Right renal pelvis (tissue), 4 donors: Measurements from ENCODE around the gene PACS2. TPM values are rescaled to one million over a fixed set of nuclear protein-coding genes. Genes with fewer than 3 reads are reported as not detected.
"Not testable (repeated sequence)": the region's sequence is repeated elsewhere in the genome, so short reads cannot be mapped to it uniquely, and the experiment has no call there.

Experiments
- DNase-seq, 4 donors: peaks; one replicate each; pipeline ENCODE4 v3.0.0-alpha.2; 2013; ENCODE audit warnings: low read depth in 4 of 4, low spot score in 3 of 4, missing footprints in 1 of 4
- polyA plus RNA-seq, 4 donors: library from polyadenylated mRNA; unstranded; fragments of 120-200 nt; gene quantifications; one replicate each; pipeline ENCODE4 v1.2.1, GENCODE V29; 2013; ENCODE audit not compliant: insufficient read length in 4 of 4

Gene PACS2
- polyA plus RNA-seq, 4 donors = 59.3 to 72.4 (median 62.6) TPM

- DNase-seq = no peak
These were observed 33.8 kb downstream of the PACS2 start for GRCh38 chr14:105348169-105348944.

- no peak for DNase-seq
These were observed 34.6 kb downstream of the PACS2 start for GRCh38 chr14:105348945-105349699.

DNA sequence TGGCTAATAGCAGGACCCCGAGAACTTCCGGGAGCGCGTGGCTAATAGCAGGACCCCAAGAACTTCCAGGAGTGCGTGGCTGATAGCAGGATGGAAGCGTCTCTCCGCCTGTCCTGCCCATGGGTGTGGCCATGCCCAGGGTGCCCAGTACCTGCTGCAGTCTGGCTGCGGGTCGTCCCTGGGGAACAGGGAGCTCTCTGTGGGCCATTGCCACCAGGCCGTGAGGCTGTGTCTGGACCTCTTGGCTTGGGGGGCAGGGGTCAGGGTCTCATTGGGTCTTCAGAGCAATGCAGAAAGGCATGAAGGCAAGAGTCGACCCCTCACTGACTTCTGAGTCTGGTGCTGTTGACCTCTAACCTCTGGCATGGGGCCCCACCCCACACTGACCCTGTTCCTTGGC is 35.4 kb downstream of the PACS2 start:
- DNase-seq = no peak

DNA sequence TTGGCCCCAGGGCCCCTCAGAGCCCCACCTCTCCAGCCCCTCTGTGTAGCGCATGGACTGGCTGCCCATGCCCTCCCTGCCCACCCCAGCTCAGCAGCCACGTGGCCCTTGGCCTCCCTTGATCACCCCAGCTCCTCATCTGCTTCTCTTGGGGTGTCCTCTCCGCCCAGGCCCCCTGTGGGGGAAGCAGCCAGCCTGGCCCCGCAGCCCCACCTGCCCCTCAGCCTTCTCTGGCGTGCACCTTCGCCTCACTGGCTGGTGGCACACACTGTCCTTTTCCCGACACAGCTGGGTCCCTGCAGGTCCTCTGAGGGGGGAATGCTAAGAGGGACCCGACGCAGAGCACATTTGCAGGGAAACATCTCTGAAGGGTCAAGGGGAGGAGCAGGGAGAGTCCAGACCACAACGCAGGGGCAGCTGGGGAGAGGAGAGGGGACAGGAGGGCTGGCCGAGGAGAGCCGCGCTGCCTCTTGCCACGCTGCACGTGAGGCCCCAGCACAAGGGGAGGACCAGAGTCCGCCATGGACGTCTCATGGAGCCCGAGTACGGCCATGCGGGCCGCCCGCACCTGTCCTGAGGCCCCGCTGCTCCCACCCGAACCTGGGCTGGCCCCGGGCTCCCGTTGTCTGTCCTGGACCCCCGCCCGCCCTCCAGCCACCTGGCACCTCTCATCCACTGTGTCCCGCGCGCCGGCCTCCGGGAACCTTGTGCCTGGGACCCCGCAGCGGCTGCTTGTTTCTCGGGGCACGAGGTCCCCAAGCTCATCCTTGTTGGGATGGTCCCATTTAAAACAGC is 36.1 kb downstream of the PACS2 start:
- no peak for DNase-seq

DNA sequence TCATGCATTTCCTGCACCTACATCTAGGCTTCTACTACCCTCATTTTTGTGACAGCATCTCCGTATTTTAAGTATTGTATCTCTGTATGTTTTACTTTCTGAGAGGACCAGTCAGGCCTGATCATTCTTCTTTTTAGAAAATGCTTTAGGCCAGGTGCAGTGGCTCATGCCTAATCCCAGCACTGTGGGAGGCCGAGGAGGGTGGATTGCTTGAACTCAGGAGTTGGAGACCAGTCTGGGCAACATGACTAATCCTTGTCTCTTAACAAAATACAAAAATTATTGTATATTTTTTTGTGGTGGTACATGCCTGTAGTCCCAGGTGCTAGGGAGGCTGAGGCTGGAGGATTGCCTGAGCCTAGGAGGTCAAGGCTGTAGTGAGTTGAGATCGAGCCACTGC is 36.9 kb downstream of the PACS2 start:
- DNase-seq = no peak

DNA sequence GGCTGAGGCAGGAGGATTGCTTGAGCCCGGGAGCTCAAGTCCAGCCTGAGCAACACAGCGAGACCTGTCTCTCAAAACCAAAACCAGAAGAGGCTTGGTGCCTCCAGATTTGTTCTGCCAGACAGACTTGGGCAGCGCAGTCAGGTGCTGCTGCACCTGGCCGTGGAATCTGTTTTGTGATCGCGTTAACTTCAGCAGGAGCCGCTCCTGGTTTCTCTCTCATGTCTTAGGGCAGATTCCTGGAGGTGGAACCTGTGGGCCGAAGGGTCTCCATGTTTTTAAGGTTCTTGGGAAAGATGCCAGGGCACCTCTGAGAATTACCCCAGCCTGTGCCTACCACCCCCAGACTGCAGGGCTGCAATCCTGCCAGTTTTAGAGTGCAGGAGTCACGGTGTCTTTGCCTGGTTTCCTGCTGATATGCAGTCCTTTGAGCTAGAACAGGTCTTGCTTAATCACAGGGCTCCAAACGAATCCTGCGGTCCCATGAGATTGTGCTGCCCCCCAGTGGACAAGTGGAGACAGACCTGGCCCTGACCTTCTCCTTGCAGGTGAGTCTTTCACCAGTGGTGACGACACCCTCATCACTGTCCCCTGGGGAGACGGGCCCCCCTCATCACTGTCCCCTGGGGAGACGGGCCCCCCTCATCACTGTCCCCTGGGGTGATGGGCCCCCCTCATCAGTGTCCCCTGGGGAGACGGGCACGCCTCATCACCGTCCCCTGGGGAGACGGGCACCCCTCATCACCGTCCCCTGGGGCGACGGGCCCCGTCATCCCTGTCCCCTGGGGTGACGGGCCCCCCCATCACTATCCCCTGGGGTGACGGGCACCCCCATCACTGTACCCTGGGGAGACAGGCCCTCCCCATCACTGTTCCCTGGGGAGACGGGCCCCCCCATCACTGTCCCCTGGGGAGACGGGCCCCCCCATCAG is 37.6 kb downstream of the PACS2 start:
- peak; percentile 57 to 78 (median 71) for DNase-seq

DNA sequence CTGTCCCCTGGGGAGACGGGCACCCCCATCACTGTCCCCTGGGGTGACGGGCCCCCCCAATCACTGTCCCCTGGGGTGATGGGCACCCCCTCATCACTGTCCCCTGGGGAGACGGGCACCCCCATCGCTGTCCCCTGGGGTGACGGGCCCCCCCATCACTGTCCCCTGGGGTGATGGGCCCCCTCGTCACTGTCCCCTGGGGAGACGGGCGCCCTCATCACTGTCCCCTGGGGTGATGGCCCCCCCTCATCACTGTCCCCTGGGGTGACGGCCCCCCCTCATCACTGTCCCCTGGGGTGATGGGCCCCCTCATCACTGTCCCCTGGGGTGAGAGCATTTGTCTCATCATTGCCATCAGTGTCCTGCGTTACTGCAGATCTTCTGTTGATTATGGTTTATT is 38.6 kb downstream of the PACS2 start:
- DNase-seq = no peak

- DNase-seq = no peak
These were observed 40.0 kb downstream of the PACS2 start for GRCh38 chr14:105354541-105354940.

GRCh38 chr14:105355049-105355575 is 40.6 kb downstream of the PACS2 start:
- DNase-seq = no peak

- DNase-seq = no peak
These were observed 41.5 kb downstream of the PACS2 start for GRCh38 chr14:105355850-105356604.

- no peak for DNase-seq
These were observed 42.4 kb downstream of the PACS2 start for GRCh38 chr14:105356927-105357326.

DNA sequence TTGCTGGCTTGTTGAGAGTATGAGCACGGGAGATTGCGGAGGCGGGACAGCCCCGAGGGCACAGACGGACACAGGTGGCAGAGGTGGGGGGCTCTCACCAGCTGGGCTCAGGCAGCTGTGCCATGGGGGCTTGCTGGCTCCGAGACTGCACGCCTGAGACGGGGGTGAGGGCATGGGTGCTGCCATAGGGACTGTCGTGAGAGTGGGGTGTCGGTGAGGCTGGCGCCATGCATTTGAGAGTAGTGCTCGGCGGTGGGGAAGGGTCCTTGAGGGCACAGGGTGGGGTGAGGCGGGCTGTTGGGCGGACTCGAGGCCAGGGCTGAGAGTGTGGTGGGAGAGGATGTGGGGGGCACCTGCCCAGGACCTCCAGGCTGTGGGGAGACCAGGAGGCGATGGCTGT is 43.1 kb downstream of the PACS2 start:
- no peak for DNase-seq

GRCh38 chr14:105358140-105358846 is 43.7 kb downstream of the PACS2 start:
- no peak for DNase-seq

GRCh38 chr14:105358943-105359342 is 44.4 kb downstream of the PACS2 start:
- no peak for DNase-seq

- not testable (repeated sequence) for DNase-seq
These were observed 46.9 kb downstream of the PACS2 start for GRCh38 chr14:105361412-105361811.

DNA sequence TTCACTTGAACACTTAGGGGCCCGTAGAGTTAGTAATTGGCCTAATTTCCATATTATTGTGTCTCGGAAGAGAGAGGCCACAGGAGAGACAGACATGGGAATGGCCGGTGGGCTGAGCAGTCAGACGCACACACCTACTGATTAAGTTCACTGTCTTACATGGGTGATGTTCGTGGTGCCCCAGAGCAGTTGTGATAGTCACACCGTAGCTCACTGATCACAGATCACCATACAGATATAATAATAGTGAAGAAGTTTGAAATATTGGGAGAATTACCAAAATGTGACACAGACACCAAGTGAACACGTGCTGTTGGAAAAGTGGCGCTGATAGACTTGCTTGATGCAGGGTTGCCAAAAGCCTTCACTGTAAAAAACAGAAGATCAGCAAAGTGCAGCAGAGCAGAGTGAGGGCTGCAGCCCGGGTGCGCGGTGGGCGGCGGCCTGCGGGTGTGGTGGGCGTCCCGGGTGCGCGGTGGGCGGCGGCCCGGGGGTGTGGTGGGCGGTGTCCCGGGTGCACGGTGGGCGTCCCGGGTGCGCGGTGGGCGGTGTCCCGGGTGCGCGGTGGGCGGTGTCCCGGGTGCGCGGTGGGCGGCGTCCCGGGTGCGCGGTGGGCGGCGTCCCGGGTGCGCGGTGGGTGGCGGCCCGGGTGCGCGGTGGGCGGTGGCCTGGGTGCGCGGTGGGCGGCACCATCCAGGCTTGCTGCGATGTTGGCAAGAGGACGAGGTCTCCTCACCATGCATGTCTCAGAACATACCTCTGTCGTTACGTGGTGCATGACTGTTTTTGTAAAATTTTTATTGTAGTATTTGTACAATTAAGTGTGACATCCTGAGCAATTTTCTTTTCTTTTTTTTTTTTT is 49.5 kb downstream of the PACS2 start:
- no peak for DNase-seq

DNA sequence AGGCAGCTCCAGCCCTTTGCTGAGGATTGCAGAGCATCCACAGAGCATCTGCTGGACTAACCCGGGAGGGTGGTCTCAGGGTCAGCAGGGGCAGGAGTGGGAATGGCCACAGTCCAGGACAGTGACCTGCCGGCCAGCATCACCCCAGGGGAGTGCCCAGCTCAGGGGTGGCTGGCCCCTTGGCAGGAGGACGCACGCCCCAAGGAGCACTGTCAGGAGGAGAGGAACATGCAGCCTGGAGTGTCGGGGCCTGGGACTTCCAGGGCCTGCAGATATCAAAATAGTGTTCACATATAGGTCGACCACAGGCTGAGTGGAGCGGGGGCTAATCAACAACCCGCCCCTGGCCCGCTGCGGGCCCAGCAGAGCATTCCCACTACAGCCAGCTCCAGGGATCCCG is 50.6 kb downstream of the PACS2 start:
- DNase-seq = no peak

- DNase-seq = no peak
These were observed 51.1 kb downstream of the PACS2 start for GRCh38 chr14:105365681-105366080.
